ENCODE data around the gene ZNF296.

GRCh38 chr19:45090606-45091005 lies 14.3 kb upstream of the ZNF296 start:
- TF ChIP-seq POLR2A (IDR thresholded peaks at IDR 0.05; ENCODE audit: low read depth, low read length) (no peak), POLR2AphosphoS5 (IDR thresholded peaks at IDR 0.05; ENCODE audit: low read depth, low read length) (no peak)

All from GM12892 (cell line).